ENCODE results near the gene PRRG2. TPM values are rescaled to one million over a fixed set of nuclear protein-coding genes. Genes with fewer than 3 reads are reported as not detected.

The PRRG2 gene
- total and polyA plus RNA-seq, 9 of the 15 experiments (the other 6 are each of a cell fraction or from before 2014, with no cell fraction given) = 0.06 to 1.1 (median 0.33) TPM

GRCh38 chr19:49533551-49534488, 47.3 kb upstream of the PRRG2 start (continued):
- TF ChIP-seq CTBP1 (IDR thresholded peaks at IDR 0.05; ENCODE audit: borderline replicate concordance) (peak; percentile 50; the same call in 1 of the 2 replicates), EGR1 (conservative IDR thresholded peaks at IDR 0.05) (peak; percentile 87), FUS (optimal IDR thresholded peaks at IDR 0.05; ENCODE audit: low read depth, low read length) (no peak), ZNF407 (IDR thresholded peaks at IDR 0.05; ENCODE audit: low read depth) (no peak), TGIF2 (CRISPR knock-in tag; IDR thresholded peaks at IDR 0.05) (no peak), FOXK1 (CRISPR knock-in tag; IDR thresholded peaks at IDR 0.05; ENCODE audit: borderline replicate concordance) (peak; percentile 22; the same call in 1 of the 2 replicates), CTCFL (IDR thresholded peaks at IDR 0.05; ENCODE audit: borderline replicate concordance, insufficient read depth, low read depth, low read length, poor library complexity, severe bottlenecking) (peak; percentile 66), MCM3 (IDR thresholded peaks at IDR 0.05) (no peak), YY1 (IDR thresholded peaks at IDR 0.05; ENCODE audit: borderline replicate concordance in 1 of 3, control insufficient read depth in 1 of 3, extremely low read depth in 1 of 3, insufficient read depth in 3 of 3, insufficient read length in 1 of 3, insufficient replicate concordance in 2 of 3, low read depth in 1 of 3, low read length in 2 of 3) (peak in 1 of 3 experiments; percentile 54), FOXK2 (conservative IDR thresholded peaks at IDR 0.05 in 1 of 2, IDR thresholded peaks at IDR 0.05 in 1 of 2; ENCODE audit: low read depth in 2 of 2) (0 out of 4 replicates have a peak, but pooled peaks of 1 of the 2 experiments have one; percentile 32), CEBPZ (IDR thresholded peaks at IDR 0.05; ENCODE audit: borderline replicate concordance, low read depth, low read length) (no peak)
